ENCODE data around the gene RPP40. TPM values are rescaled to one million over a fixed set of nuclear protein-coding genes. Genes with fewer than 3 reads are reported as not detected.

The RPP40 gene
- total RNA-seq, 6 experiments from 2014 or later: 2.8 to 15.5 (median 5.5) TPM

GRCh38 chr6:5004373-5005037 lies 668 bp upstream of the RPP40 start:
- Histone ChIP-seq H3K4me1 (no peaks in the 10 kb centered on the region), H3K4me3 (peak overlapping the region; percentile 79 to 93 (median 92)), H3K27ac (peak overlapping the region; percentile 58 to 79 (median 72)), H3K9me3 (no peaks in the 10 kb centered on the region), H3K36me3 (peaks cover 0 to 9% (median under 1%) of the 10 kb centered on the region in 4 donors), H3K27me3 (no peaks in the 10 kb centered on the region)
- DNase-seq (no peak), ATAC-seq (no peak)
- WGBS (ENCODE audit: insufficient coverage, low coverage, low lambda C conversion rate, missing lambda C conversion rate): 55% methylated on average over 12 of the region's 12 CpGs
- no peak for TF ChIP-seq POLR2A (IDR thresholded peaks at IDR 0.05)
- TF ChIP-seq CTCF (IDR thresholded peaks at IDR 0.05): no peak
- intact Hi-C loops (cut with DNase I): no loop called here

DNA sequence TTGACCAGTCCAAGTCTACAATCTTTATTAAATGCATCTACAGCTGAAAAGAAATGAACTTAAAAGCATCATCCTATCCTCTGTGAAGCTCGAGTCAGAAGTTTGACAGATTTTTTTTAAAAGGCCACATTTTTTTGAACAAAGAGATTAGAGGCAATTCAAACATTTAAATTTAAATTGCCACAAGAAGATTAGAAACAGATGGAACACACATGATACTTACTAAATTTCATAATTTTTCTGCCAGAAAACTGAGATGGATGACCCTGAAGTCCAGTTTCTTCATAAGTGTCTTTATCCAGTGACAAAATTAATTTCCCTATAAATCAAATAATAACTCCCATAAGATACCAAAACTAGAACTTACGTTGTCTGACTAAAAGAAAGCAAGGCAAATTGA lies 4.3 kb downstream of the RPP40 start:
- no peak overlapping the region for H3K27ac ChIP-seq
- H3K36me3 ChIP-seq: peaks cover 0 to 30% (median 4%) of the 10 kb centered on the region in 4 donors
- ATAC-seq: no peak
- no peak overlapping the region for H3K4me3 ChIP-seq
- TF ChIP-seq POLR2A (IDR thresholded peaks at IDR 0.05) (no peak), CTCF (IDR thresholded peaks at IDR 0.05) (no peak)
- H3K9me3 ChIP-seq: no peaks in the 10 kb centered on the region
- 98% methylated on average over 2 of the region's 2 CpGs for WGBS (ENCODE audit: insufficient coverage, low coverage, low lambda C conversion rate, missing lambda C conversion rate)
- DNase-seq: no peak
- H3K4me1 ChIP-seq: no peaks in the 10 kb centered on the region
- no peaks in the 10 kb centered on the region for H3K27me3 ChIP-seq
- intact Hi-C loops (cut with DNase I): no loop called here

DNA sequence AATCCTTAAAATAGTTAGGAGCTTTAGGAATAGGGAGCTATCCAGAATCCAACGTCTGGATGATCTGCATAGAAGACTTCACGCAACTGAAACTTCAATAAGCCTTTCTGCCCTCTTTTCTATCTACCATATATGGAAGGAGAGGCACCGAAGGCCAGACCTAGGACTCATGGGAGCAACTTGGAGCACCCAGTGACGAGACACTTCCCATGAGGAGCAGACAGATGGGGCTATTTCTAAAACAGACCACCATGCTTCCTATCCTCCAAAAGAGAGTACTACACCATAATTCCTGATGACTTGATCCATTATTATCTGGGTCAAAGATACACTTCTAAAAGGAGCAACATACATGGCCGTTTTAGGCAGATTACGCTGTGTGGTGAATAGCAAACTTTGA lies 6.0 kb downstream of the RPP40 start:
- ATAC-seq (no peak), DNase-seq (no peak)
- H3K36me3 ChIP-seq: peaks cover 0 to 30% (median 4%) of the 10 kb centered on the region in 4 donors
- H3K27ac ChIP-seq: no peak overlapping the region
- no peaks in the 10 kb centered on the region for H3K4me1 ChIP-seq
- no peaks in the 10 kb centered on the region for H3K27me3 ChIP-seq
- H3K9me3 ChIP-seq: no peaks in the 10 kb centered on the region
- no peak overlapping the region for H3K4me3 ChIP-seq
- no peak for TF ChIP-seq CTCF (IDR thresholded peaks at IDR 0.05)
- no peak for TF ChIP-seq POLR2A (IDR thresholded peaks at IDR 0.05)
- 71% methylated on average over 4 of the region's 6 CpGs for WGBS (ENCODE audit: insufficient coverage, low coverage, low lambda C conversion rate, missing lambda C conversion rate)
- intact Hi-C loops (cut with DNase I): no loop called here

GRCh38 chr6:4994741-4995140 lies 9.1 kb downstream of the RPP40 start:
- 81% methylated on average over 3 of the region's 3 CpGs for WGBS (ENCODE audit: insufficient coverage, low coverage, low lambda C conversion rate, missing lambda C conversion rate)
- DNase-seq: no peak
- H3K4me3 ChIP-seq: no peak overlapping the region
- H3K27ac ChIP-seq: no peak overlapping the region
- ATAC-seq: no peak
- intact Hi-C loops (cut with DNase I): no loop called here
- H3K4me1 ChIP-seq: no peaks in the 10 kb centered on the region
- peaks cover 0 to 21% (median 3%) of the 10 kb centered on the region in 4 donors for H3K36me3 ChIP-seq
- H3K27me3 ChIP-seq: no peaks in the 10 kb centered on the region
- TF ChIP-seq POLR2A (IDR thresholded peaks at IDR 0.05): no peak
- no peak for TF ChIP-seq CTCF (IDR thresholded peaks at IDR 0.05)
- H3K9me3 ChIP-seq: no peaks in the 10 kb centered on the region
